GM21737 (cell line): Measurements from ENCODE around the gene INAFM2.

ENCODE experiments used
- ATAC-seq: cut with Tn5 transposase; IDR thresholded peaks from one replicate; pipeline ENCODE4 v1.9.1; 2021; ENCODE audit warnings: mild to moderate bottlenecking, moderate library complexity; ENCODE audit not compliant: unreplicated experiment

The INAFM2 gene

DNA sequence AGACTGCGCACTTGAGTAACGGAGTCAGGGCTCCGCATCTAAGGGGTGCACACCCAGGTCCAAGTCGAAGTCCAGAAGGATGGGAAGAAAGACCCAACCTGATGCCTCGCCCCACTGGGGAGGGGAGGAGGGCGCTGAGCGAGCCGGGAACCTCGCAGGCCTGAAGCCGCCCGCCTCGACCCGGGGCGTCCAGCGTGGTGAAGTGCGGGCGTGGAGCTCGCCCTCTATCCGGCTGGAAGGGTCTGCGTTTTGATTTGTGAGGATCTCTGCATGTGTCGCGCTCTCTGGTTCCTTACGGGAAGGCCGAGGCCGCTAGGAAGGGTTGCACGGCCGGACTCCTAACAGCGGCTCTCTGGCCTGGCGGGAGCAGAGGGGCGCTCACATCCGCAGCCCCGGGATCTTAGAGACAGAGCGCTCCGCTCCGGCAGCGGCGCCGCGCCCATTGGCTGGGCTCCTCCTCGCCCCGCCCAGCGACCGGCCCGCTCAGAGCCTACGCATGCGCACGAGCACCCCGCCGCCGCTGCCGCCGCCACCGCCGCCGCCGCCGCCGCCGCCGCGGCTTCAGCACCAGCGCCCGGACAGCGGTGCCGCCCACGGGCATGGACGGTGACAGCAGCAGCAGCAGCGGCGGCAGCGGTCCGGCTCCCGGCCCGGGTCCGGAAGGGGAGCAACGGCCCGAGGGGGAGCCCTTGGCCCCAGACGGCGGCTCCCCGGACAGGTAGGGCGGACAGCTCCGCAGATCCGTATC is 34.4 kb downstream of the INAFM2 start, which contains the start of gene DISP2:
DISP2 (plus strand) TSS at position 497 of the 748 bp plus-strand sequence; CDS start at position 600, 103 bp downstream.
- ATAC-seq, result peak; percentile 75

DNA sequence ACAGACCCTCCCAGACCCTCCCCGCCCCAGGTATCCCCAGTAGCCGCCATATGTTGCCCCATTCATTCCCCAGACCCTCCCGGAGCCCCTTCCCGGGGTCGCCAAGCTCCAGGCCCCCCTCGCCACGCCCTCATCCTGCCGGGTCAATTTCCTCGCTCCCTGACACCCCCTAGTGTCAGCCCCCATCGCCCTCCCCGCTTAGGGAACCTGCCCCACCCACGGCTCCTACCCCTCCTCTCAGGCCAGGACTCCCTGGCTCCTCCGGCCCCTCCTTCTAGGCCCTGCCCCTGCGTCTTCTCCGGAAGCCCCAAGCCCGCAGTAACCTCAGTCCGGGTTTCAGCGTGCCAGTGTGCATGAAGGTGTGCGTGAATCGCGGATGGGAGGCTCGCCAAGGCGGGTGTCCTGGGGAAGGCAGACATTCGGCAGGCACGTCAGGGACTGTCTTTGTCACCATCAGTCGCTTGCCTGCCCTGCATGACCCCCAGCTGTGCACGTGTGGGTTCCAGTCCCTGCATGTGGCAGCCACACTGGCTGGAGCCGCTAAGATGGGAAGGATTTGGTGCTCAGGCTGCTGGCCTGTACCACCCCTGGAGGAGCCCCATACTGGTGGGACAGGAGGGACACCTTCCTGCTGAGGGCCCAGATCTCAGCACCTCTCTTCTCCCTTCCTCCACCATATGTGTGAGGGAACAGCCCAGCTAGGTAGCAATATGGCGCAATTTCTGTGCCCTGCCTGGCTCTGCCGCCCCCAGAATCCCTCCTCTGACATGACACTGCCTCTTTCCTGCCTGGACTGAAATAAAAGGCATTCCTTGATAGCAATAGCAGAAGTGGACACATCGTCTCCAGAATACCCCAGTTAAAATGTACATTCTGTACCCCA is 35.2 kb downstream of the INAFM2 start:
- ATAC-seq, result no peak

DNA sequence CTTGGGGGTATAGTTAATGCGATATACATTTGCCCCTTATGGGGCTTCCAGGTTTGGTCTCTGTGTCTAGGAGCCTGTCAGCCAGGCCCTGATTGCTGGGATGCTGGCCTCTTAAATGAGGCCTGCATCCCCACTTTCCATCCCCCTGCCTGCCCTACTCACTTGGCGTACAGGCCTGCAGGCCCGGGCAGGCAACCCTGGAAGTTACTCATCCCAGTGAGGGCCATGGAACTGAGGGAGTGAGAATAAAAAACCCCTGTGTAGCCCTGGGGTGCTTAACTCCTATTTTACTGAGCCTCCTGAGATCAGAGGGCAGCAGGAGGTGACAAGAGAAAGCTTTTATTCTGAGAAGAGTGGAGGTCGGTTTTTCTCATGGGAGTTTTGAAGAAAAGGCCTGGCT is 36.5 kb downstream of the INAFM2 start:
- no peak for ATAC-seq

DNA sequence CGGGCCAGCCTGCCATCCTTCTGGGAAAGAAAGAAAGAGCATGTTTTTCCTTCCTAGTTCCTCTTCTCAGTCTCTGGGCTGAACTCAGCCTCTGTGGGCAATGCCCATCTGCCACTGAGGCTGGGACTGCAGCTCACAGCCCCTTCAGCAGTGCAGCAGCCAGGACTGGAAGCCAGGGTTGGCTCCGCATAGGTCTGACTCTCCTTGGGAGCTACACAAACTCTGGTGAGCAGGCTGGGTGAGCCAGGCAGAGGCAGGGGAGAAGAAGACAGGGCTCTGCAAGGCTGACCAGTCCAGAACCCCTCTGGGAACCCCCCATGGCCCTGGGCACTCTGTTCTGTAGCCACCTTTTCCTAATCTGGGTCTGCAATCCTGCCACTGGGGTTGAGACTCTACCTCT is 38.1 kb downstream of the INAFM2 start:
- no peak for ATAC-seq

DNA sequence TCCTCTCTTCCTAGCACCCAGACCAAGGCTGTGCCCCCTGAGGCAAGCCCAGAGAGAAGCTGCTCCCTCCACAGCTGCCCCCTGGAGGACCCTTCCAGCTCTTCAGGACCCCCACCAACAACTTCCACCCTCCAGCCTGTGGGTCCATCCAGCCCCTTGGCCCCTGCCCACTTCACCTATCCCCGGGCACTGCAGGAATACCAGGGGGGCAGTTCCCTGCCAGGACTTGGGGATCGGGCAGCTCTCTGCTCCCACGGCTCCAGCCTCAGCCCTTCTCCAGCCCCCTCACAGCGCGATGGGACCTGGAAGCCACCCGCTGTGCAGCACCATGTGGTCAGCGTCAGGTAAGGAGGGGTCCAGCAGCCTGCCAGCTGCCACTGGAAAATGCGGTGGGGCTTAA is 40.1 kb downstream of the INAFM2 start:
- no peak for ATAC-seq

DNA sequence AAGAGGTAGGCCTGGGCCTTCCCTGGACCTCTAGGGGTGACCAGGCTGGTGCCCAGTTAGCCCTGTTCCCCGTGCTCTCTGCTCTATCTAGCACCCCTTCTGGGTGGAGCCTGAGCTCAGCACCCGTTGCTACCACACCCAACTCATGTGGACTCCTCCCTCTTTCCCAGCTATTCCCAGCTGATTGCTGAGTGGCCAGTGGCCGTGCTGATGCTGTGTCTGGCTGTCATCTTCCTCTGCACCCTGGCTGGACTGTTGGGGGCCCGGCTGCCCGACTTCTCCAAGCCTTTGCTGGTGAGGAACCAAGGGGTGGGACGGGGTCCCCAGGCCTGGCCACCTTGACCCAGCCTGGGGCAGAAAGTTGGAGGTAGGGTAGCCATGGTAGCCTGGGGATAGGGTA is 40.8 kb downstream of the INAFM2 start:
- no peak for ATAC-seq

DNA sequence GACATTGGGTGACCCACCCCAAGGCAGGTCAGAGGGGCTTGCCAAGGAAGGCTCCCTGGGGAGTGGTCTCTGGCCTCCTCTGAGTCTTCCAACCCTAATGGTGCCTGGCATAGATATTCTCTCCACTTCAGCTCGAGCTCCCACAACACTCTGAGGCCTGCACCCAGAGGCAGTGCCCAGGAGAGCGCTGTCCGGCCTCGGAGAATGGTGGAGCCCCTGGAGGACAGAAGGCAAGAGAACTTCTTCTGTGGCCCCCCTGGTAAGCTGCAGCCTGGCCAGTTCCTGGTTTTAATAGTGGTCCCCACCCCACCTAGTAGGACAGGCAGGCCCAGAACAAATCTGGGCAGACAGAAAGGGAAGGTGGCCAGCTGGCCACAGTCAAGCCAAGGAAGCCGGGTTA is 41.5 kb downstream of the INAFM2 start:
- ATAC-seq, result no peak

DNA sequence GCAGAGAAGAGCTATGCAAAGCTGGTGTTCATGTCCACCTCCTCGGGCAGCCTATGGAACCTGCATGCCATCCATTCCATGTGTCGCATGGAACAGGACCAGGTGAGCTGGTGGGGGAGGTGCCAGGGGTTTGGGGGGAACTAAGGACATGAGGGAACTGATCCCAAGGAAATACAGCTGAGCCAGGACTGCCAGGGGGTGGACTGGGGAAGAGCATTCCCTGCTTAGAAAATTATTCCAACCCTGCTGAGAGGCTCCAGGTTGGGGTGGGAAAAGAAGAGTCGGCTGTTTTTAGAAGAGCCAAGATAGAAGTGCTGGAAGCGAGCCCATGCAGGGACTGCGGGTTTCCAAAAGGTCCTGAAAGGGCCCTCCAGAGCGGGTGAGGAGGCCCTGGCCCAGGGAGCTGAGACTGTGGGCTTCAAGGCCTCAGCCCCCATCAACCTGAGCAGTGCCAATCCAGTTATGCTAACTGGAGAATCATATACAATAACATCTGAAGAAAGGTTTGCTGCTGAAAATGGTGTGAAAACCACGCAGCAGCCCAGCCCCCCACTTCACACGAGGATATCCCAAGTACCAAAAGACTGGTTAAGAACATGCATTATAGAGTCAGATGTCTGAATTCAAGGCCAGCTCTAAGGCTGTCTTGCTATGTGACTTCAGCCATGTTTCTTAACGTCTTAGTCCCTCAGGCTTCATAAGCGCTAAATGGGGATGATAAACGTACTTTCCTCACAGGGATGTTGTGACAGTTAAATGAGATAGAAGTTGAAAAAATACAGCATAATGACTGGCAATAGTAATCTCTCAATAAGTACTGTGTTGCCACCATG is 42.3 kb downstream of the INAFM2 start:
- no peak for ATAC-seq

DNA sequence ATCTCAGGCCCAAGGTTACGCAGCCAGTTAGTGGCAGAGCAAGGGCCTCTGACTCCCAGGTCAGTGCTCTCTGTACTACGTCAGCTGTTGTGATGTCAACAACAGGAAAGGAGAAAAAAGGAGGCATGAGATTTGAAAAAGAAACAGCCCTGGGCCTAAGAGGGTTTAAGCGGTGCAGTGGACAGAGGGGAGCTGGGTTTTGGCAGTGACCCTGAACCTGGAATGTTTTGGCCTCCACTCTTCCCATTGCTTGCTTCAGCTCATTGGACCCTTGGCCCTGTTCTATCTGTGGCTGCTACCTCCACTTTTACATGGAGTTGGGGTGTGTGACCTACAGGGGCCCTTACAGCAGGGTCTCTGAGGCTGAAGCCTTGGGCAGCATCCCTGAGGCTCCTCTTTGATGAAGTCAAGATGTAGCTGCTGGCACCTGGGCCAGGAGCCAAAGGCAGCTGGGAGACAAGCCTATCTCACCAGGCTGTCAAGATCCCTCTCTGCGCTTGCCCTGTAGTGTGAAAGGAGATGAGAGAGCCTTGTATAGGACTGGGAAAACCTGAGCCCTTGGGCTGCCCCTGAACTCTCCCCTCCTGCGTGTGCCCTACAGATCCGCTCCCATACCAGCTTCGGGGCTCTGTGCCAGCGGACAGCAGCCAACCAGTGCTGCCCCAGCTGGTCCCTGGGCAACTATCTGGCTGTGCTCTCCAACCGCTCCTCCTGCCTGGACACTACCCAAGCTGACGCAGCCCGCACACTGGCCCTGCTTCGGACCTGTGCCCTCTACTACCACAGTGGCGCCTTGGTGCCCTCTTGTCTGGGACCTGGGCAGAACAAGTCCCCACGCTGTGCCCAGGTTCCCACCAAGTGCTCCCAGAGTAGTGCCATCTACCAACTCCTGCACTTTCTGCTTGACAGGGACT is 43.2 kb downstream of the INAFM2 start:
- ATAC-seq, result no peak

DNA sequence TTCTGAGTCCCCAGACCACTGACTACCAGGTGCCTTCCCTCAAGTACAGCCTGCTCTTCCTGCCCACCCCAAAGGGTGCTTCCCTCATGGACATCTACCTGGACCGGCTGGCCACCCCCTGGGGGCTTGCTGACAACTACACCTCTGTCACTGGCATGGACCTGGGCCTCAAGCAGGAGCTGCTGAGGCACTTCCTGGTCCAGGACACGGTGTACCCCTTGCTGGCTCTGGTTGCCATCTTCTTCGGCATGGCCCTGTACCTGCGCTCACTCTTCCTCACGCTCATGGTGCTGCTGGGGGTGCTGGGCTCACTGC is 43.8 kb downstream of the INAFM2 start:
- ATAC-seq, result no peak

DNA sequence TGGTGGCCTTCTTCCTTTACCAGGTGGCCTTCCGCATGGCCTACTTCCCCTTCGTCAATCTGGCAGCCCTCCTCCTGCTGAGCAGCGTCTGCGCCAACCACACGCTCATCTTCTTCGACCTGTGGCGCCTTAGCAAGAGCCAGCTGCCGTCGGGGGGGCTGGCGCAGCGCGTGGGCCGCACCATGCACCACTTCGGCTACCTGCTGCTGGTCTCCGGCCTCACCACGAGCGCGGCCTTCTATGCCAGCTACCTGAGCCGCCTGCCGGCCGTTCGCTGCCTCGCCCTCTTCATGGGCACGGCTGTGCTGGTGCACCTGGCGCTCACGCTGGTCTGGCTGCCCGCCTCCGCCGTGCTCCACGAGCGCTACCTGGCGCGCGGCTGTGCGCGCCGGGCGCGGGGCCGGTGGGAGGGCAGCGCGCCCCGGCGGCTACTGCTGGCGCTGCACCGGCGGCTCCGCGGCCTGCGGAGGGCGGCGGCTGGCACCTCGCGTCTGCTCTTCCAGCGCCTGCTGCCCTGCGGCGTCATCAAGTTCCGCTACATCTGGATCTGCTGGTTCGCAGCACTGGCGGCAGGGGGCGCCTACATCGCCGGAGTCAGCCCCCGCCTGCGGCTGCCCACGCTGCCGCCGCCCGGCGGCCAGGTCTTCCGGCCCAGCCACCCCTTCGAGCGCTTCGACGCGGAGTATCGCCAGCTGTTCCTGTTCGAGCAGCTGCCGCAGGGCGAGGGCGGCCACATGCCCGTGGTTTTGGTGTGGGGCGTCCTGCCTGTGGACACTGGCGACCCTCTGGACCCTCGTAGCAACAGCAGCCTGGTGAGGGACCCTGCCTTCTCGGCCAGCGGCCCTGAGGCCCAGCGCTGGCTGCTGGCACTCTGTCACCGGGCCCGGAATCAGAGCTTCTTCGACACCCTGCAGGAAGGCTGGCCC is 44.5 kb downstream of the INAFM2 start:
- peak; percentile 82 for ATAC-seq

DNA sequence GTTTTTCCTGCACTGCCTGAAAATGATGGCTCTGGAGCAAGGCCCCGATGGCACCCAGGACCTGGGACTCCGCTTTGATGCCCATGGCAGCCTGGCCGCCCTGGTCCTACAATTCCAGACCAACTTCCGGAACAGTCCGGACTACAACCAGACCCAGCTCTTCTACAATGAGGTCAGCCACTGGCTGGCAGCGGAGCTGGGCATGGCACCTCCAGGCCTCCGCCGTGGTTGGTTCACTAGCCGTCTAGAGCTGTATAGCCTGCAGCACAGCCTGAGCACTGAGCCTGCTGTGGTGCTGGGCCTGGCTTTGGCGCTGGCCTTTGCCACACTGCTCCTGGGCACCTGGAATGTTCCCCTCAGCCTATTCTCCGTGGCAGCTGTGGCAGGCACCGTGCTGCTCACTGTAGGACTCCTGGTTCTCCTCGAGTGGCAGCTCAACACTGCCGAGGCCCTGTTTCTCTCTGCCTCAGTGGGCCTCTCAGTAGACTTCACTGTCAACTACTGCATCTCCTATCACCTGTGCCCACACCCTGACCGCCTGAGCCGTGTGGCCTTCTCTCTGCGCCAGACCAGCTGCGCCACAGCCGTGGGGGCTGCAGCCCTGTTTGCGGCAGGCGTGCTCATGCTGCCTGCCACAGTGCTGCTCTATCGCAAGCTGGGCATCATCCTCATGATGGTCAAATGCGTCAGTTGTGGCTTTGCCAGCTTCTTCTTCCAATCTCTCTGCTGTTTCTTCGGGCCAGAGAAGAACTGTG is 45.4 kb downstream of the INAFM2 start:
- ATAC-seq, result no peak

DNA sequence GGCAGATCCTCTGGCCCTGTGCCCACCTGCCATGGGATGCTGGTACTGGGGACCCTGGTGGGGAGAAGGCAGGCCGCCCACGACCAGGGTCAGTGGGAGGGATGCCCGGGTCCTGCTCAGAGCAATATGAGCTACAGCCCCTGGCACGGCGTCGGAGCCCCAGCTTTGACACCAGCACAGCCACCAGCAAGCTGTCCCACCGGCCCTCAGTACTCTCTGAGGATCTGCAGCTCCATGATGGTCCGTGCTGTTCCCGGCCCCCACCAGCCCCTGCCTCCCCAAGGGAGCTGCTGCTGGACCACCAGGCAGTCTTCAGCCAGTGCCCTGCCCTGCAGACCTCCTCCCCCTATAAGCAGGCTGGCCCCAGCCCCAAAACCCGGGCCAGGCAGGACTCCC is 46.0 kb downstream of the INAFM2 start:
- no peak for ATAC-seq

DNA sequence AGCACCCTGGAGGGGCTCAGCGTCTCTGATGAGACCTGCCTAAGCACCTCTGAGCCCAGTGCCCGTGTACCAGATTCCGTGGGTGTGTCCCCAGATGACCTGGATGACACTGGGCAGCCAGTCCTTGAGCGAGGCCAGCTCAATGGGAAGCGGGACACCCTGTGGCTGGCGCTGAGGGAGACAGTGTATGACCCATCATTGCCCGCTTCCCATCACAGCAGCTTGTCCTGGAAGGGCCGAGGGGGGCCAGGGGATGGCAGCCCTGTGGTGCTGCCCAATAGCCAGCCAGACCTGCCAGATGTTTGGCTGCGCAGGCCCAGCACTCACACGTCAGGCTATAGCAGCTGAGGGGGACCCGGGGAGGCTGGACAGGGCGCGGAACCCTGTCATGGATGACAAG is 46.5 kb downstream of the INAFM2 start:
- ATAC-seq, result no peak

DNA sequence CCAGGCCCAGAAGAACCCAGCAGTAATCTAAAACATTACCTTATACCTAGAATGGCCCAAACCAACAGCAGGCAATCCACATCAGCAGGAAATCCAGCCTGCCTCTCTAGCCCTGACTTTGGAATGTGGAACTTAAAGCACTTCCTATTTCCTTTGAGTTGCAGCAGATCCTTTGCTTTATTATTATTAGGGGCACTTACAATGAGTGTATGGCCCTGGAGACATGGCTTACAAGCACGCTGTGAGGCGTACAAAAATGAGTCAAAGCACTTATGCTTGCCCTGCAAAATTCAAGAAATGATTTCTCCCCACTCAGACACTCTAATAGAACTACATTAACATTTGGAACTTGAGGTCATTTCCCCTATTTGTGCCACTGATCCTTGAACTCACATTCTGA is 49.5 kb downstream of the INAFM2 start:
- no peak for ATAC-seq
